PC-3 (cell line): Measurements from ENCODE around the gene ENTR1. TPM values are rescaled to one million over a fixed set of nuclear protein-coding genes. Genes with fewer than 3 reads are reported as not detected.

Source experiments
- ATAC-seq: fragments of 200-7000 bp; cut with Tn5 transposase; 2 replicates; pipeline ENCODE4 v1.9.1; 2020; ENCODE audit warnings: mild to moderate bottlenecking, moderate library complexity
- BruUV-seq: library from RNA; stranded (reverse); fragments of 400-500 nt; replicated peaks from 2 replicates; lab custom pipeline; 2021; lab: Mats Ljungman, UMichigan
- CTCF ChIA-PET: fragments of 300-600 bp; sonication (Branson Sonifier 250); formaldehyde crosslinking; loops from one replicate; lab custom pipeline; 2022; ENCODE audit warnings: antibody characterized with exemption; lab: Charles Lee
- POLR2A ChIA-PET: fragments of 300-600 bp; sonication (Branson Sonifier 250); formaldehyde crosslinking; loops from one replicate; lab custom pipeline; 2022; ENCODE audit warnings: antibody characterized with exemption; ENCODE audit not compliant: unreplicated experiment; lab: Charles Lee
- DNase-seq: peaks from one replicate; pipeline ENCODE4 v3.0.0-alpha.2; 2015
- H2AFZ ChIP-seq: fragments of 300-600 bp; sonication (generic); 2 replicates; pipeline ENCODE4 v1.6.0; 2016; ENCODE audit warnings: antibody characterized with exemption, low read length
- H3F3A ChIP-seq: fragments of 300-600 bp; sonication (generic); one replicate; pipeline ENCODE4 v1.6.0; 2017; ENCODE audit warnings: antibody characterized with exemption, low read length, control low read depth, mild to moderate bottlenecking; ENCODE audit not compliant: unreplicated experiment
- H3K27ac ChIP-seq: fragments of 300-600 bp; sonication (generic); 2 replicates; pipeline ENCODE4 v1.5.1; 2016; ENCODE audit warnings: mild to moderate bottlenecking, low read length
- H3K27me3 ChIP-seq: fragments of 300-600 bp; sonication (generic); 2 replicates; pipeline ENCODE4 v1.6.1; 2016; ENCODE audit warnings: low read length, mixed read lengths
- H3K36me3 ChIP-seq: fragments of 300-600 bp; sonication (generic); 2 replicates; pipeline ENCODE4 v1.6.1; 2016; ENCODE audit warnings: low read depth, mixed run types, low read length, mixed read lengths
- H3K4me1 ChIP-seq: fragments of 300-600 bp; sonication (generic); 2 replicates; pipeline ENCODE4 v1.5.1; 2016; ENCODE audit warnings: low read length; ENCODE audit not compliant: insufficient read depth
- H3K4me2 ChIP-seq: fragments of 300-600 bp; sonication (generic); 2 replicates; pipeline ENCODE4 v1.6.0; 2016; ENCODE audit warnings: low read length
- H3K4me3 ChIP-seq: fragments of 300-600 bp; sonication (generic); 2 replicates; pipeline ENCODE4 v1.5.1; 2016; ENCODE audit warnings: mild to moderate bottlenecking, low read length, mixed read lengths
- H3K79me2 ChIP-seq: fragments of 300-600 bp; sonication (generic); 2 replicates; pipeline ENCODE4 v1.6.1; 2017; ENCODE audit warnings: low read length, mixed read lengths
- H3K9ac ChIP-seq: fragments of 300-600 bp; sonication (generic); 2 replicates; pipeline ENCODE4 v1.6.0; 2016; ENCODE audit warnings: mild to moderate bottlenecking, low read length
- H3K9me2 ChIP-seq: fragments of 300-600 bp; sonication (generic); replicated peaks from 2 replicates; pipeline ENCODE4 v1.6.1; 2016; ENCODE audit warnings: mixed run types, low read length, mixed read lengths
- H3K9me3 ChIP-seq: fragments of 300-600 bp; sonication (generic); 2 replicates; pipeline ENCODE4 v1.6.1; 2016; ENCODE audit warnings: low read length, mixed read lengths
- H4K20me1 ChIP-seq: fragments of 300-600 bp; sonication (generic); 2 replicates; pipeline ENCODE4 v1.6.1; 2016; ENCODE audit warnings: low read length, mixed read lengths
- EZH2 ChIP-seq: fragments of 300-600 bp; sonication (generic); IDR thresholded peaks from one replicate; pipeline ENCODE4 v1.6.1; 2017; ENCODE audit warnings: antibody characterized with exemption, mild to moderate bottlenecking, low read length; ENCODE audit not compliant: unreplicated experiment
- EZH2phosphoT487 ChIP-seq: fragments of 300-600 bp; sonication (generic); IDR thresholded peaks from 2 replicates; pipeline ENCODE4 v1.6.1; 2018; ENCODE audit warnings: mild to moderate bottlenecking, antibody characterized with exemption, low read length, borderline replicate concordance
- intact Hi-C: fragments of 100-400 bp; cut with micrococcal nuclease; formaldehyde crosslinking; loops from 2 replicates; pipeline ENCODE4 v1.9.0; 2023
- total RNA-seq: library from RNA; depleted of rRNA; stranded (reverse); fragments of >200 nt; gene quantifications from 2 replicates; pipeline ENCODE4 v1.2.3, GENCODE V29; 2014
- TF ChIP-seq, protein P1 (sequence below): fragments of 300-600 bp; sonication (generic); conservative IDR thresholded peaks from 2 replicates; pipeline ENCODE4 v1.5.1; 2017; ENCODE audit warnings: antibody characterized with exemption, low read depth, mild to moderate bottlenecking, low read length

Gene ENTR1
- total RNA-seq, 1 experiment from 2014 or later = 32.3 TPM

- no peak overlapping the region for H3K27ac ChIP-seq
- peaks cover 4% of the 10 kb centered on the region; the same call in 1 of the 2 replicates for H3K4me1 ChIP-seq
- peaks cover 31% of the 10 kb centered on the region for H3K36me3 ChIP-seq
- intact Hi-C loops = no loop called here
- DNase-seq (no peak), ATAC-seq (no peak)
- H3K9me3 ChIP-seq = no peaks in the 10 kb centered on the region
- no peak overlapping the region for H3K9ac ChIP-seq
- CTCF ChIA-PET = no interaction called here
- H4K20me1 ChIP-seq = 0 out of 2 replicates have a peak, but pooled peaks cover 4% of the 10 kb centered on the region
- BruUV-seq = no TSS peak
- no peak overlapping the region for H2AFZ ChIP-seq
- H3F3A ChIP-seq = no peaks in the 10 kb centered on the region
- H3K79me2 ChIP-seq = peaks cover 14% of the 10 kb centered on the region
- H3K27me3 ChIP-seq = no peaks in the 10 kb centered on the region
- no peak overlapping the region for H3K4me2 ChIP-seq
- POLR2A ChIA-PET = no interaction called here
- no peak overlapping the region for H3K4me3 ChIP-seq
- no peak for TF ChIP-seq EZH2phosphoT487
- TF ChIP-seq, protein P1, sequence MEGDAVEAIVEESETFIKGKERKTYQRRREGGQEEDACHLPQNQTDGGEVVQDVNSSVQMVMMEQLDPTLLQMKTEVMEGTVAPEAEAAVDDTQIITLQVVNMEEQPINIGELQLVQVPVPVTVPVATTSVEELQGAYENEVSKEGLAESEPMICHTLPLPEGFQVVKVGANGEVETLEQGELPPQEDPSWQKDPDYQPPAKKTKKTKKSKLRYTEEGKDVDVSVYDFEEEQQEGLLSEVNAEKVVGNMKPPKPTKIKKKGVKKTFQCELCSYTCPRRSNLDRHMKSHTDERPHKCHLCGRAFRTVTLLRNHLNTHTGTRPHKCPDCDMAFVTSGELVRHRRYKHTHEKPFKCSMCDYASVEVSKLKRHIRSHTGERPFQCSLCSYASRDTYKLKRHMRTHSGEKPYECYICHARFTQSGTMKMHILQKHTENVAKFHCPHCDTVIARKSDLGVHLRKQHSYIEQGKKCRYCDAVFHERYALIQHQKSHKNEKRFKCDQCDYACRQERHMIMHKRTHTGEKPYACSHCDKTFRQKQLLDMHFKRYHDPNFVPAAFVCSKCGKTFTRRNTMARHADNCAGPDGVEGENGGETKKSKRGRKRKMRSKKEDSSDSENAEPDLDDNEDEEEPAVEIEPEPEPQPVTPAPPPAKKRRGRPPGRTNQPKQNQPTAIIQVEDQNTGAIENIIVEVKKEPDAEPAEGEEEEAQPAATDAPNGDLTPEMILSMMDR = no peak
- TF ChIP-seq EZH2 = no peak
- H3K9me2 ChIP-seq = no peaks in the 10 kb centered on the region
Observed at GRCh38 chr9:136416914-136417313, 6.5 kb upstream of the ENTR1 start.

GRCh38 chr9:136416427-136416826, 6.0 kb upstream of the ENTR1 start:
- Histone ChIP-seq H3K27me3 (no peaks in the 10 kb centered on the region), H3K4me3 (no peak overlapping the region), H3K4me1 (peaks cover 9% of the 10 kb centered on the region; the same call in 1 of the 2 replicates), H3K9me2 (no peaks in the 10 kb centered on the region), H3K9me3 (no peaks in the 10 kb centered on the region), H4K20me1 (peaks cover 8% of the 10 kb centered on the region; the same call in 1 of the 2 replicates), H3F3A (no peaks in the 10 kb centered on the region), H3K9ac (no peak overlapping the region), H3K4me2 (no peak overlapping the region), H3K27ac (no peak overlapping the region), H3K79me2 (peaks cover 19% of the 10 kb centered on the region), H2AFZ (no peak overlapping the region), H3K36me3 (peaks cover 31% of the 10 kb centered on the region)
- ChIA-PET POLR2A (no interaction called here), CTCF (no interaction called here)
- DNase-seq (no peak), ATAC-seq (no peak)
- BruUV-seq = no TSS peak
- intact Hi-C loops = no loop called here
- no peak for TF ChIP-seq EZH2phosphoT487

DNA sequence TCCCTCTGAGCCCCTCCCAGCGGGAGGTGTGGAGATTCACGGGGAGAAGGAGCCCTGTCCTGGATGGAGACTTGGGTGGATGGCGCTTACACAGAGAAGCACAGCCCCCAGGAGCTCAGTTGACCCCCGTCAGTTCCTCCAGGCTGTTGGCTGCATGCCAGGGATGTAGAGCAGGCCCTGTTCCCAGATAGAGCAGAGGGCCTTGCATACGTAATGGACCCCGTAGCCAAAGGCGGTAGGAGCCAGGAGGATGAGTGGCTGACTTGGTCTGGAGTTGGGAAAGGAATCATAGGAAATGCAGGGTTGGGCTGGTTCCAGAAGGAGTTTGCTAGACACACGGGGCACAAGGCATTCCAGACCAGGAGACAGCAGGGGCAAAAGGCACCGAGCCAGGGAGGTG, 2.5 kb upstream of the ENTR1 start:
- no peak overlapping the region for H3K4me2 ChIP-seq
- H2AFZ ChIP-seq = no peak overlapping the region
- H4K20me1 ChIP-seq = peaks cover 10% of the 10 kb centered on the region; the same call in 1 of the 2 replicates
- ChIA-PET CTCF (no interaction called here), POLR2A (no interaction called here)
- peaks cover 31% of the 10 kb centered on the region for H3K36me3 ChIP-seq
- H3K27ac ChIP-seq = no peak overlapping the region
- H3K4me1 ChIP-seq = peaks cover 18% of the 10 kb centered on the region; the same call in 1 of the 2 replicates
- DNase-seq = no peak
- TF ChIP-seq, protein P1 = no peak
- TF ChIP-seq EZH2phosphoT487 = no peak
- TF ChIP-seq EZH2 = no peak
- no peak overlapping the region for H3K9ac ChIP-seq
- H3K79me2 ChIP-seq = peaks cover 44% of the 10 kb centered on the region
- no peaks in the 10 kb centered on the region for H3K27me3 ChIP-seq
- intact Hi-C loops = no loop called here
- no peak overlapping the region for H3K4me3 ChIP-seq
- no peaks in the 10 kb centered on the region for H3K9me2 ChIP-seq
- no peaks in the 10 kb centered on the region for H3K9me3 ChIP-seq
- no TSS peak for BruUV-seq
- no peak for ATAC-seq
- H3F3A ChIP-seq = no peaks in the 10 kb centered on the region
